HG02642 (cell line): ENCODE measurements around the gene PP2D1.
"Not testable (repeated sequence)": the region's sequence is repeated elsewhere in the genome, so short reads cannot be mapped to it uniquely, and the experiment has no call there.

ENCODE experiments used
- ATAC-seq: cut with Tn5 transposase; IDR thresholded peaks from one replicate; pipeline ENCODE4 v1.9.1; 2021; ENCODE audit warnings: mild to moderate bottlenecking; ENCODE audit not compliant: unreplicated experiment, poor library complexity

PP2D1 gene

DNA sequence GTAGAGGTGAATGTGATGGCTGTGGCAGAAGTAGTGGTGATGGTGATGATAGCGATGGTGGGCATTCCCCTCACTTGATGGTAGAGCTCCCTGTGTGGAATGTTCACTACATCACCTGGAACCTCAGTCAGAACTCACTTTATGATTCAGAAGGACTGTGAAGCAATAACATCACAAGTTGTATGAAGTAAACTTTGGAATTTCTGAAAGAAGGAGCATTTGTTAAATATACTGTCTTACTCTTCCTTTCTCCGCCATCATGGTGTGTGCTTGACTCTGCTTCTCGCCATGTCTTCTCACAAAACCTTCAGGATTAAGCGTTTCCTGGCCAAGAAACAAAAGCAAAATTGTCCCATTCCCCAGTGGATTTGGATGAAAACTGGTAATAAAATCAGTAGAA lies at the start of gene PP2D1:
TSS of gene PP2D1 (minus strand) at position 101 of the 400 bp plus-strand sequence. CDS start 192 bp downstream, outside the sequence.
- no peak for ATAC-seq

DNA sequence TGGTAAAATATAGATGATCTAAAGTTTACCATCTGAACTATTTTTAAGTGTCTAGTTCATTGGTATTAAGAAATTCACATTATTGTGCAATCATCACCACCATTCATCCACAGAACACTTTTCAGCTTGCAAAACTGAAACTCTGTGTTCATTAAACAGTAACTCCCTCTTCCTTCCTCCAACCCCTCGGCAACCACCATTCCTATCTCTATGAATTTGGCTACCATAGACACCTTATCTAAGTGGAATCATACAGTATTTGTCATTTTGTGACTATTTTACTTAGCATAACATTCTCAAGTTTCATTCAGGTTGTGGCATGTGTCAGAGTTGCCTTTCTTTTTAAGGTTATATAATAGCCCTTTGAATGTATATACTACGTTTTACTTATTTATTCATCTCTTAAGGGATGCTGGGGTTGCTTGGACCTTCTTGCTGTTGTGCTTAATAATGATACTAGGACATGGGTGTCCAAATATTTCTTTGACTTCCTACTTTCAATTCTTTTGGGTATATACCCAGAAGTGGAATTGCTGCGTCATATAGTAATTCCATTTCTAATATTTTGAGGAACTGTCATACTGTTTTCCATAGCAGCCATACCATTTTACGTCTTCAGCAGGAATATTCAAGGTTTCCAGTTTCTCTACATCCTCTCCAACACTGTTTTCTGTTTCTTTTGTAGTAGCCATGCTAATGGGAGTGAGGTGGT lies 49.1 kb upstream of the PP2D1 start:
- ATAC-seq, result peak; percentile 74

DNA sequence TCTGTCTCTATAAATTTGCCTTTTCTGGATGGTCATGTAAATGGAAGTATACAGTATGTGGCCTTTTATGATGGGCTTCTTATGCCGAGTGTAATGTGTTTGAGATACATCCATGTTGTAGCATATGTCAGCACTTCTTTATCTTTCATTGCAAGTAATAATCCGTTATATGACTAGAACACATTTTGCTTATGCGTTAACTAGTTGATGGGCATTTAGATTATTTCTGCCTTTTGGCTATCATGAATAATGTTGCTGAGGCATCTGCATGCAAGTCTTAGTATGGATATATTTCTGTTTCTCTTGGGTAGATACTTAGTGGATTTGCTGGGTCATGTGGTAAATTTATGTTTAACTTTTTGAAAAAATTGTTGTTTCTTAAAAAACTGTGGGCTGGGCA lies 47.9 kb upstream of the PP2D1 start:
- no peak for ATAC-seq

DNA sequence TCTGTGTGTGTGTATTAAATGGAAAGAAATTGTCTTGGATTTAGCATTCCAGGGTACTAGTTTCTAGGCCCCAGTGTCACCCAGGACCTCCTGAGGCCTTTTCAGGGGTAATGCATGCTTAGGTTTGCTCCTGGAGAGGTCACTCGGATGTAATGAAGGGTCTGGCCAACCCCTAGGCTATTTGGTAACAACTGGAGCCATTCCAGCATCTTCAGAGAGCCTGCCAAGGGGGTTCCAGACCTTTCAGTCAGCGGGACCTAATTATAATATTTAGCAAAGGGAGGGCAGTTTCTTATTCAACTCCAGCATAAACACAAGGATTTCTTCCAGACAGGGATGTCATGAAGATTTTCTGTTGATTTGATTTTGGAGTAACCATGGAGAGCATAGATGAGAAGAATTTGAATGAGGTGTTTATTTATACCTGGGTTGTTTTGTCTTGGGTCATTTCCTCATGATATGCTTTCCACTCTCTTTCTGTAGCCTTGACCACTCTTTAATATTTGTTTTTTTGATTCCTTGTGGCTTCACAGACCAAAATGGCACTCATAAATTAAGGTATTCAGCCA lies 45.6 kb upstream of the PP2D1 start:
- no peak for ATAC-seq

- ATAC-seq, result peak; percentile 40
These were observed 44.9 kb upstream of the PP2D1 start for GRCh38 chr3:20056725-20057611.

DNA sequence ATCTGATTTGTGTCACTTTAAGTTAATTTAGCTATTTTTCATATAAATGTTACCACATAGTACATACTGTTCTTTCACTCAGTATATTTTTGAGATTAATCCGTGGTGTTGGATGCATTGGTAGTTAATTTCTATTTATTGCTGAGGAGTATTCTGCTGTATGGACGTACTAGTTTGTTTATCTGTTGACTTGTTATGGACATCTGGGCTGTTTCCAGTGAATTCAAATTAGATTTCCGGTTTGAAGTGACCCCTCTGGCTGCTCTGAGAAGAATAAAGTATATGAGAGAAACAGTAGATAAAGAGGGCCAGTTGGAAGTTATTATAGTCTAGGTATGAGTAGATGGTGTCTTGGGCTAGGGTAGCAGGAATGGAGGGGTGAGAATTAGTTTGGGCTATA lies 43.8 kb upstream of the PP2D1 start:
- no peak for ATAC-seq

- ATAC-seq, result peak; percentile 11
These were observed 43.1 kb upstream of the PP2D1 start for GRCh38 chr3:20055020-20055775.

- ATAC-seq, result peak; percentile 81
These were observed 42.5 kb upstream of the PP2D1 start for GRCh38 chr3:20054549-20054987.

GRCh38 chr3:20052851-20053250 lies 40.8 kb upstream of the PP2D1 start:
- no peak for ATAC-seq

- no peak for ATAC-seq
These were observed 39.2 kb upstream of the PP2D1 start for GRCh38 chr3:20051123-20051806.

DNA sequence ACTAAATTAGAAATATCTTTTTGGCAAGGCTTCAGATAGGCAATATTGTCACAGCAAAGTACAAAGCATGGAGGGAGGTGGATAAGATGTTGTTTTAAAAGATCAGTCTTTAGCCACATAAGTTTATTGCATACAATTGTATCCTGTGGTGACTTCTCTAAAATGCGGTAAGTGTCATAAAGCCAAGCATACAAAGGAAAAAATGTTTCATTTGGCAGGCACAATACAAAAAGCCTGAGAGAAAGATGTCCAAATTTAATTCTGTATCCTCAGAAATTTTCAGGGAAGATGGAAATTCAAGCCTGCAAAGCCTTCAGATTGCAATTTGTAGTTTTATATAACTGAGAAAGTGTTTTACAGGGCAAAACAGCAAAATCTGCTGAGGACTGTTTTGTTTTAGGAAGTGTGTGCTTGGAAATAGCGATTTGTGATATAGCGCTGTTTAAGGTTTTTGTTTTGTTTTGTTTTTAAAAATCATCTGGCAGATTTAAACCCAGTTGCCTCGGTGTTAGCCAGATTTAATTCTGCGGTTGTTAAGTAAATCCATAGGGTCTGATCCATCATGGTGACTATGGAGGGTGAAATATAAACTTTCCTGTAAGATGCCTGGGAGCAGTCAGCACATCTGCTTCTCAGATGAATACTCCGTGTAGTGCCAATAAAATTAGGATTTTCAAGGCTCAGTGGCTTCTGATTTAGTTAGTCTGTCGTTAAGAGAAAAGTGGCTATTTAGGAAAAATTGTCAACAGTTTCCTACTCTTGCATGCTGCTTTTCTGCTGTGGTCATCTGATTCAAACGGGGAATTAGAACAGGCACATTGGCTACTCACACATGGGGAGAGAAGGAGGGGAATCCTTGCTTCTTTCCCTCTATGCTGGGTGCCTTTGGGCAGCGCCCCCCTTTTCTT lies 36.2 kb upstream of the PP2D1 start:
- ATAC-seq, result no peak

GRCh38 chr3:20047341-20047779 lies 35.3 kb upstream of the PP2D1 start:
- no peak for ATAC-seq

GRCh38 chr3:20046556-20046955 lies 34.5 kb upstream of the PP2D1 start:
- no peak for ATAC-seq

- ATAC-seq, result not testable (repeated sequence)
These were observed 33.1 kb upstream of the PP2D1 start for GRCh38 chr3:20045141-20045540.

GRCh38 chr3:20043825-20044224 lies 31.8 kb upstream of the PP2D1 start:
- ATAC-seq, result no peak

GRCh38 chr3:20043396-20043795 lies 31.3 kb upstream of the PP2D1 start:
- ATAC-seq, result peak; percentile 30

GRCh38 chr3:20042331-20042730 lies 30.3 kb upstream of the PP2D1 start:
- ATAC-seq, result no peak

DNA sequence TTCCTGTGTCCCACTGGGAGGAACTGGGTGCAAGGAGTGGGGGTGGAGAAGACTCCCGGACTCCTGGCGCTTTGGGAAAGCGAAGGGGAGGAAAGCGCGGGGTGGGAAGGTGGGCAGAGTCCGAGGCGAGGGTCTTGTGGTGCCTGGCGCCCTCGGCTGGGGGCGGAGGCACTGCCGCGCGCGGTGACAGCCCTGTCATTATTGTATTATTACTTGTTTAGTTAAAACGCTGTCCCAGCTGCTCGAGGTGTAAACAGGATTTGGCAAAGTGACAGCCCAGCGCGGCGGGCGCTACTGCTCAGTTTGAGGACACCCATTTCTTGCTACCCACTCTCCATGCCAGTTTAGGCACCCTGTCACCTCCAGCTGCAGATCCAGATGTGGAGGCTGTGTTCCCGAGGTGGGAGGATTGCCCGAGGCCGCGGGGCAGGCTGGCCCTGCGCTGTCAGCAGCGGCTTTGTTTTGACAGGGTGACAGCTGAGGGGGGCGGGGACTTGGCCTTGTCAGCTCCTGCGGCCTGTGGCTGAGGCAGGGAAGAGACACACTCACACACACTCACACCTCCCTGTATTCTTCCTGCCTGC lies 29.2 kb upstream of the PP2D1 start:
- peak; percentile 51 for ATAC-seq
